OCI-LY3 (cell line): ENCODE data around the gene USP32.

Experiments
- H2AFZ ChIP-seq: fragments of 200-600, 300-600 bp; shearing (Covaris generic); 2 replicates; pipeline ENCODE4 v1.6.0; 2014; ENCODE audit warnings: antibody characterized with exemption, low read depth, low read length
- H3K27ac ChIP-seq: fragments of 200-600, 300-600 bp; sonication (generic); 2 replicates; pipeline ENCODE4 v1.5.1; 2014; ENCODE audit warnings: mild to moderate bottlenecking, low read length, moderate library complexity, mixed read lengths
- H3K27me3 ChIP-seq: fragments of 200-600, 300-600 bp; sonication (generic); 2 replicates; pipeline ENCODE4 v1.6.1; 2014; ENCODE audit warnings: low read depth, low read length, mixed read lengths
- H3K36me3 ChIP-seq: fragments of 200-600, 300-600 bp; sonication (generic); replicated peaks from 2 replicates; pipeline ENCODE3; 2014; ENCODE audit warnings: low read depth, low read length, mixed read lengths
- H3K4me1 ChIP-seq: fragments of 300-600, 200-600 bp; sonication (generic); 2 replicates; pipeline ENCODE4 v1.6.1; 2014; ENCODE audit warnings: low read length, mixed read lengths
- H3K4me2 ChIP-seq: fragments of 200-600, 300-600 bp; sonication (generic); 2 replicates; pipeline ENCODE4 v1.6.1; 2014; ENCODE audit warnings: low read length, mixed read lengths
- H3K4me3 ChIP-seq: fragments of 300-600, 200-600 bp; sonication (generic); 2 replicates; pipeline ENCODE4 v1.5.1; 2014; ENCODE audit warnings: antibody characterized with exemption, mild to moderate bottlenecking, low read length, moderate library complexity
- H3K79me2 ChIP-seq: fragments of 300-600, 200-600 bp; shearing (Covaris generic); 2 replicates; pipeline ENCODE4 v1.6.1; 2014; ENCODE audit warnings: mild to moderate bottlenecking, low read length, mixed read lengths
- H3K9ac ChIP-seq: fragments of 300-600, 200-600 bp; shearing (Covaris generic); 2 replicates; pipeline ENCODE4 v1.6.0; 2014; ENCODE audit warnings: mild to moderate bottlenecking, low read length, moderate library complexity
- H3K9me3 ChIP-seq: fragments of 200-600, 300-600 bp; shearing (Covaris generic); 2 replicates; pipeline ENCODE4 v1.6.1; 2014; ENCODE audit warnings: low read length, mixed read lengths; ENCODE audit not compliant: insufficient read depth
- H4K20me1 ChIP-seq: fragments of 200-600, 300-600 bp; sonication (generic); 2 replicates; pipeline ENCODE4 v1.6.1; 2016; ENCODE audit warnings: low read length, mixed read lengths; ENCODE audit not compliant: insufficient read depth
- EZH2phosphoT487 ChIP-seq: fragments of 200-600 bp; shearing (Covaris generic); IDR thresholded peaks from 2 replicates; pipeline ENCODE4 v1.6.1; 2018; ENCODE audit warnings: antibody characterized with exemption, mixed run types, low read depth
- TF ChIP-seq, protein P1 (sequence below): fragments of 200-600, 300-600 bp; sonication (generic); IDR thresholded peaks from 2 replicates; pipeline ENCODE4 v1.5.1; 2014; ENCODE audit warnings: antibody characterized with exemption, low read length, low read depth

USP32 gene

DNA sequence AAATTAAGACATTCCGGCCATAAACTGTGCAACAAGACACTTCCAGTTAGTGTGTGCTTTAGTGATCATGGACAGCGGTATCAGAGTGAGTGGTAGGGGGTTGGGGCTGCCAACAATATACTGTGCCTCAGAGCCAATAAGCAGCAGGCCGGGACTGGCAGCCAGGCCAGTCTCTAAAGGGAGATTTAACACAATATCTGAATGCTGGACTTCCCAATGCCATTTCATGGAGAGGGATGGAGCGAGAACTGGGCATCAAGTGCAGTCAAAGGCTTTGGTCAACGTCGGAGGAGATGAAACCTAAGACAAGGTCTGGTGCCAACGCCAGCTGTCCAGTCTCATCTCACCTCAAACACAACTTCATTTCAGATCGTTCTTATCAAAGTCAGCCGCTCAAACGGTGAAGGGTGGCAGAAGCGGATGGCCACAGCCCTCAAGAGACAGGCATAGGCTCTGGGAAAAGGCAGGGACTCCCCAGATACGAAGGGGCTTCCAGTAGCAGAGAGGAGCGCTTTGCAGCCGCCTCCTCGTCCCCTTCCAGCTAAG is 935 bp downstream of the USP32 start:
- Histone ChIP-seq H3K9ac (peak overlapping the region; percentile 99), H3K79me2 (peaks cover 61% of the 10 kb centered on the region), H3K27me3 (peaks cover 9% of the 10 kb centered on the region; the same call in 1 of the 2 replicates), H3K4me2 (peak overlapping the region; percentile 98), H3K4me1 (peaks cover 17% of the 10 kb centered on the region), H4K20me1 (peaks cover 12% of the 10 kb centered on the region; the same call in 1 of the 2 replicates), H3K27ac (peak overlapping the region; percentile 79), H3K4me3 (peak overlapping the region; percentile 94), H3K36me3 (no peaks in the 10 kb centered on the region), H2AFZ (peak overlapping the region; percentile 47; the same call in 1 of the 2 replicates), H3K9me3 (no peaks in the 10 kb centered on the region)
- no peak for TF ChIP-seq EZH2phosphoT487
- TF ChIP-seq, protein P1, sequence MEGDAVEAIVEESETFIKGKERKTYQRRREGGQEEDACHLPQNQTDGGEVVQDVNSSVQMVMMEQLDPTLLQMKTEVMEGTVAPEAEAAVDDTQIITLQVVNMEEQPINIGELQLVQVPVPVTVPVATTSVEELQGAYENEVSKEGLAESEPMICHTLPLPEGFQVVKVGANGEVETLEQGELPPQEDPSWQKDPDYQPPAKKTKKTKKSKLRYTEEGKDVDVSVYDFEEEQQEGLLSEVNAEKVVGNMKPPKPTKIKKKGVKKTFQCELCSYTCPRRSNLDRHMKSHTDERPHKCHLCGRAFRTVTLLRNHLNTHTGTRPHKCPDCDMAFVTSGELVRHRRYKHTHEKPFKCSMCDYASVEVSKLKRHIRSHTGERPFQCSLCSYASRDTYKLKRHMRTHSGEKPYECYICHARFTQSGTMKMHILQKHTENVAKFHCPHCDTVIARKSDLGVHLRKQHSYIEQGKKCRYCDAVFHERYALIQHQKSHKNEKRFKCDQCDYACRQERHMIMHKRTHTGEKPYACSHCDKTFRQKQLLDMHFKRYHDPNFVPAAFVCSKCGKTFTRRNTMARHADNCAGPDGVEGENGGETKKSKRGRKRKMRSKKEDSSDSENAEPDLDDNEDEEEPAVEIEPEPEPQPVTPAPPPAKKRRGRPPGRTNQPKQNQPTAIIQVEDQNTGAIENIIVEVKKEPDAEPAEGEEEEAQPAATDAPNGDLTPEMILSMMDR = no peak

DNA sequence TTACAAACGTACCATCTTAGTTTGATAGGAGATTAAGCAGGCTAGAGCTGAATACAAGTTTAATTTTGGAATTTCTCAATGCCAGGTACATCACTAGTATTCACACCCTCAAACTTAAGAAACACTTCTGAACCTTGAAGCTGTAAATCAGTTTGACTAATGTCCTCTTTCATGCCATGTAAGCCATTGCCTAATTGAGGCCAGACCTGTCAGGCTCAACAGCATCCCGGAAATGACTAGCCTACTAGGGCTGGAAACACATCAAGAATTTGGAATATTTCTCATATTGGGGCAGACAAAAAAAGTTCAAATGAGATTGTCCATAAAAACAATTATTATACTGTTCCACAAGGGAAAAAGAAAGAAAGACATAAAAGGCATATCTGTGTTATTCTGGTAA is 1.7 kb downstream of the USP32 start:
- Histone ChIP-seq H4K20me1 (peaks cover 12% of the 10 kb centered on the region; the same call in 1 of the 2 replicates), H3K9me3 (no peaks in the 10 kb centered on the region), H3K27ac (no peak overlapping the region), H2AFZ (no peak overlapping the region), H3K79me2 (peaks cover 65% of the 10 kb centered on the region), H3K4me1 (peaks cover 17% of the 10 kb centered on the region), H3K9ac (no peak overlapping the region), H3K4me2 (peak overlapping the region; percentile 98), H3K27me3 (peaks cover 9% of the 10 kb centered on the region; the same call in 1 of the 2 replicates), H3K4me3 (peak overlapping the region; percentile 94), H3K36me3 (no peaks in the 10 kb centered on the region)
- TF ChIP-seq EZH2phosphoT487 = no peak
- TF ChIP-seq, protein P1 = no peak

- Histone ChIP-seq H3K9me3 (no peaks in the 10 kb centered on the region), H3K4me3 (no peak overlapping the region), H3K27ac (no peak overlapping the region), H3K27me3 (peaks cover 9% of the 10 kb centered on the region; the same call in 1 of the 2 replicates), H2AFZ (no peak overlapping the region), H3K36me3 (no peaks in the 10 kb centered on the region), H3K79me2 (peaks cover 78% of the 10 kb centered on the region), H4K20me1 (peaks cover 17% of the 10 kb centered on the region; the same call in 1 of the 2 replicates), H3K4me1 (peaks cover 24% of the 10 kb centered on the region), H3K9ac (no peak overlapping the region), H3K4me2 (no peak overlapping the region)
- TF ChIP-seq, protein P1 = no peak
- TF ChIP-seq EZH2phosphoT487 = no peak
These were observed 3.2 kb downstream of the USP32 start for GRCh38 chr17:60388742-60389141.

DNA sequence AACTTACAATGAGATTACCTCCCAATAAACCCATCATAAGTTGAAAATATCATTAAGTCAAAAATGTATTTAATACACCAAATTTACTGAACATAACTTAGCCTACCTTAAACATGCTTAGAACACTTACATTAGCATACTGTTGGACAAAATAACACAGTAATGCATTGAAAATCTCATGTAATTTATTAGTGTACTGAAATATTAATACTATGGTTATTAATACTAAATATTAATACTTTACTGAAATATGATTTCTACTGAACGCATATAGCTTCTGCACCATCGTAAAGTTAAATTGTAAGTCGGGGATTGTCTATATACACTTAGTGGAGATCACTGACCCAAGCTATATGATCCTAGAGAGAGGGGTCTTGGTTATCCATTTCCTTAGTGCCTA is 4.3 kb downstream of the USP32 start:
- H2AFZ ChIP-seq = no peak overlapping the region
- H3K79me2 ChIP-seq = peaks cover 79% of the 10 kb centered on the region
- H3K4me2 ChIP-seq = no peak overlapping the region
- no peak overlapping the region for H3K4me3 ChIP-seq
- H3K9ac ChIP-seq = no peak overlapping the region
- no peaks in the 10 kb centered on the region for H3K9me3 ChIP-seq
- H4K20me1 ChIP-seq = peaks cover 22% of the 10 kb centered on the region
- no peaks in the 10 kb centered on the region for H3K36me3 ChIP-seq
- H3K27me3 ChIP-seq = peaks cover 9% of the 10 kb centered on the region; the same call in 1 of the 2 replicates
- TF ChIP-seq, protein P1 = no peak
- TF ChIP-seq EZH2phosphoT487 = no peak
- H3K4me1 ChIP-seq = peaks cover 19% of the 10 kb centered on the region
- no peak overlapping the region for H3K27ac ChIP-seq
